Body of pancreas (tissue), 4 donors: Measurements from ENCODE around the gene OTX1.

Source experiments
- CTCF ChIP-seq, 7 experiments: fragments of 450-650 bp in 4 of 7; fragments of 200-600 bp in 3 of 7; sonication (generic) in 3 of 7; IDR thresholded peaks; one replicate each; pipeline ENCODE4 v1.5.1; 2016 to 2019; ENCODE audit warnings: antibody characterized with exemption in 7 of 7
- POLR2A ChIP-seq, 3 donors: fragments of 450-650 bp; IDR thresholded peaks; one replicate each; pipeline ENCODE4 v1.6.1; 2016; ENCODE audit warnings: antibody characterized with exemption in 3 of 3, mild to moderate bottlenecking in 2 of 3

GRCh38 chr2:63044362-63045327, 6.0 kb upstream of the OTX1 start:
- TF ChIP-seq POLR2A (IDR thresholded peaks at IDR 0.05) (no peak), CTCF (IDR thresholded peaks at IDR 0.05) (no peak)
